Panc1 (cell line): ENCODE measurements around the gene FAM76A. TPM values are rescaled to one million over a fixed set of nuclear protein-coding genes. Genes with fewer than 3 reads are reported as not detected.
"Not testable (repeated sequence)": the region's sequence is repeated elsewhere in the genome, so short reads cannot be mapped to it uniquely, and the experiment has no call there.

Experiments used
- ATAC-seq: fragments of 200-7000 bp; cut with Tn5 transposase; 2 replicates; pipeline ENCODE4 v1.9.1; 2020; ENCODE audit warnings: mild to moderate bottlenecking, moderate library complexity
- BruUV-seq: library from RNA; stranded (reverse); fragments of 400-500 nt; replicated peaks from 2 replicates; lab custom pipeline; 2021; lab: Mats Ljungman, UMichigan
- CTCF ChIA-PET: fragments of 300-600 bp; sonication (Branson Sonifier 250); formaldehyde crosslinking; loops from one replicate; lab custom pipeline; 2022; ENCODE audit warnings: antibody characterized with exemption; lab: Charles Lee
- POLR2A ChIA-PET: fragments of 300-600 bp; sonication (Branson Sonifier 250); formaldehyde crosslinking; loops from one replicate; lab custom pipeline; 2022; ENCODE audit warnings: antibody characterized with exemption; lab: Charles Lee
- DNase-seq: peaks from one replicate; pipeline ENCODE4 v3.0.0-alpha.2; 2010; ENCODE audit warnings: low read depth, low spot score
- H3K27ac ChIP-seq: 2 replicates; pipeline ENCODE4 v1.5.1; 2011; ENCODE audit warnings: mild to moderate bottlenecking, low read length, inconsistent platforms
- H3K27me3 ChIP-seq: fragments of 200-500 bp; sonication (Bioruptor generic); 2 replicates; pipeline ENCODE4 v1.6.0; 2014; ENCODE audit warnings: low read length, inconsistent platforms; ENCODE audit not compliant: control insufficient read depth, insufficient read depth
- H3K36me3 ChIP-seq: fragments of 200-500 bp; sonication (Bioruptor generic); 2 replicates; pipeline ENCODE4 v1.5.1; 2014; ENCODE audit warnings: inconsistent platforms, mild to moderate bottlenecking, low read length, moderate library complexity; ENCODE audit not compliant: control insufficient read depth, insufficient read depth
- H3K4me1 ChIP-seq: 2 replicates; pipeline ENCODE4 v1.5.1; 2011; ENCODE audit warnings: inconsistent platforms, mild to moderate bottlenecking, low read length, moderate library complexity; ENCODE audit not compliant: control insufficient read depth, insufficient read depth
- H3K4me3 ChIP-seq, 2 experiments: 2 replicates each; pipeline ENCODE4 v1.5.1; 2011 to 2012; ENCODE audit warnings: low read depth in 2 of 2, low read length in 2 of 2, mild to moderate bottlenecking in 2 of 2, inconsistent platforms in 1 of 2, moderate library complexity in 1 of 2
- H3K9me3 ChIP-seq: fragments of 200-500 bp; sonication (Bioruptor generic); 2 replicates; pipeline ENCODE4 v1.5.1; 2014; ENCODE audit warnings: low read depth, mild to moderate bottlenecking, inconsistent platforms, low read length, moderate library complexity; ENCODE audit not compliant: control insufficient read depth, insufficient read depth
- POLR2AphosphoS5 ChIP-seq: IDR thresholded peaks from 2 replicates; pipeline ENCODE4 v1.6.1; 2012; ENCODE audit warnings: mild to moderate bottlenecking, low read depth, low read length, moderate library complexity
- SIN3A ChIP-seq: IDR thresholded peaks from 2 replicates; pipeline ENCODE4 v1.6.1; 2012; ENCODE audit warnings: low read depth, mild to moderate bottlenecking, low read length, moderate library complexity, borderline replicate concordance; ENCODE audit not compliant: insufficient read depth
- TCF7L2 ChIP-seq: IDR thresholded peaks from 2 replicates; pipeline ENCODE4 v1.6.1; 2011; ENCODE audit warnings: mild to moderate bottlenecking, low read depth, low read length, inconsistent platforms
- in situ Hi-C: cut with HindIII; loops from 2 replicates; pipeline ENCODE4 v1.10.0; 2016; ENCODE audit warnings: low sequenced_read_pairs, low pct_unique_long_range_greater_than_20kb
- intact Hi-C: fragments of 100-400 bp; cut with micrococcal nuclease; formaldehyde crosslinking; loops from one replicate; pipeline ENCODE4 v1.10.0; 2022; ENCODE audit not compliant: unreplicated experiment
- total RNA-seq: library from RNA; stranded (reverse); gene quantifications from one replicate; pipeline ENCODE4 v1.2.1, GENCODE V29; 2021; ENCODE audit not compliant: unreplicated experiment
- TF ChIP-seq, protein P1 (sequence below), 2 experiments: IDR thresholded peaks; 2 replicates each; pipeline ENCODE4 v1.6.1; 2011 to 2012; ENCODE audit warnings: low read depth in 2 of 2, control low read depth in 1 of 2, low read length in 1 of 2, mild to moderate bottlenecking in 1 of 2, moderate library complexity in 1 of 2; ENCODE audit not compliant: insufficient read depth in 1 of 2
- TF ChIP-seq, protein P2 (sequence below): fragments of 450-650 bp; IDR thresholded peaks from 2 replicates; pipeline ENCODE4 v1.5.1; 2017; ENCODE audit warnings: mild to moderate bottlenecking

FAM76A gene
- total RNA-seq, 1 experiment from 2014 or later, result 15.4 TPM

DNA sequence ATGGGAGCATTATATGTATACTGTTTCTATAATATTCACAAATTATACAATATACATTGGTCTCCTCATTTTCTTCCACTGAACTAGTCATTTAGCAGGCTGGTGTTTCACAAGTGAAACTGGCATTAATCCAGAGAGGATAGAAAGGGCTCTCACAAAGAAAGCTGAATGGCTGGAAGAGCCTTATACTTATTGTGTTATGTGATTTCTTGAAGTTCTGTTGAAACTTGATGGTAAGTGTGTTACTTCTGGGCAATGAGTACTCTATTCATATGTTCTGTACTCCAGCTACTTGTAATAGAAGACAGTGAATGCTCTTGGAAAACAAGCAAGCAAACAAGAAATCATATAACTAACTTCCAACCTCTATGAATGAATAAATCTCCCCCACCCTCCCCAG, 62.1 kb downstream of the FAM76A start:
- CTCF ChIA-PET, result no interaction called here
- DNase-seq (no peak), ATAC-seq (no peak)
- POLR2A ChIA-PET, result no interaction called here
- H3K27me3 ChIP-seq, result no peaks in the 10 kb centered on the region
- no TSS peak for BruUV-seq
- H3K4me3 ChIP-seq, result no peak overlapping the region
- no peaks in the 10 kb centered on the region for H3K9me3 ChIP-seq
- intact Hi-C loops, result no loop called here
- no peaks in the 10 kb centered on the region for H3K4me1 ChIP-seq
- H3K36me3 ChIP-seq, result no peaks in the 10 kb centered on the region
- TF ChIP-seq, protein P1, sequence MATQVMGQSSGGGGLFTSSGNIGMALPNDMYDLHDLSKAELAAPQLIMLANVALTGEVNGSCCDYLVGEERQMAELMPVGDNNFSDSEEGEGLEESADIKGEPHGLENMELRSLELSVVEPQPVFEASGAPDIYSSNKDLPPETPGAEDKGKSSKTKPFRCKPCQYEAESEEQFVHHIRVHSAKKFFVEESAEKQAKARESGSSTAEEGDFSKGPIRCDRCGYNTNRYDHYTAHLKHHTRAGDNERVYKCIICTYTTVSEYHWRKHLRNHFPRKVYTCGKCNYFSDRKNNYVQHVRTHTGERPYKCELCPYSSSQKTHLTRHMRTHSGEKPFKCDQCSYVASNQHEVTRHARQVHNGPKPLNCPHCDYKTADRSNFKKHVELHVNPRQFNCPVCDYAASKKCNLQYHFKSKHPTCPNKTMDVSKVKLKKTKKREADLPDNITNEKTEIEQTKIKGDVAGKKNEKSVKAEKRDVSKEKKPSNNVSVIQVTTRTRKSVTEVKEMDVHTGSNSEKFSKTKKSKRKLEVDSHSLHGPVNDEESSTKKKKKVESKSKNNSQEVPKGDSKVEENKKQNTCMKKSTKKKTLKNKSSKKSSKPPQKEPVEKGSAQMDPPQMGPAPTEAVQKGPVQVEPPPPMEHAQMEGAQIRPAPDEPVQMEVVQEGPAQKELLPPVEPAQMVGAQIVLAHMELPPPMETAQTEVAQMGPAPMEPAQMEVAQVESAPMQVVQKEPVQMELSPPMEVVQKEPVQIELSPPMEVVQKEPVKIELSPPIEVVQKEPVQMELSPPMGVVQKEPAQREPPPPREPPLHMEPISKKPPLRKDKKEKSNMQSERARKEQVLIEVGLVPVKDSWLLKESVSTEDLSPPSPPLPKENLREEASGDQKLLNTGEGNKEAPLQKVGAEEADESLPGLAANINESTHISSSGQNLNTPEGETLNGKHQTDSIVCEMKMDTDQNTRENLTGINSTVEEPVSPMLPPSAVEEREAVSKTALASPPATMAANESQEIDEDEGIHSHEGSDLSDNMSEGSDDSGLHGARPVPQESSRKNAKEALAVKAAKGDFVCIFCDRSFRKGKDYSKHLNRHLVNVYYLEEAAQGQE (IDR thresholded peaks at IDR 0.05; ENCODE audit: insufficient read depth in 1 of 2, low read depth in 2 of 2, low read length in 1 of 2), result no peak
- TF ChIP-seq SIN3A (no peak), POLR2AphosphoS5 (no peak), TCF7L2 (no peak)
- TF ChIP-seq, protein P2, sequence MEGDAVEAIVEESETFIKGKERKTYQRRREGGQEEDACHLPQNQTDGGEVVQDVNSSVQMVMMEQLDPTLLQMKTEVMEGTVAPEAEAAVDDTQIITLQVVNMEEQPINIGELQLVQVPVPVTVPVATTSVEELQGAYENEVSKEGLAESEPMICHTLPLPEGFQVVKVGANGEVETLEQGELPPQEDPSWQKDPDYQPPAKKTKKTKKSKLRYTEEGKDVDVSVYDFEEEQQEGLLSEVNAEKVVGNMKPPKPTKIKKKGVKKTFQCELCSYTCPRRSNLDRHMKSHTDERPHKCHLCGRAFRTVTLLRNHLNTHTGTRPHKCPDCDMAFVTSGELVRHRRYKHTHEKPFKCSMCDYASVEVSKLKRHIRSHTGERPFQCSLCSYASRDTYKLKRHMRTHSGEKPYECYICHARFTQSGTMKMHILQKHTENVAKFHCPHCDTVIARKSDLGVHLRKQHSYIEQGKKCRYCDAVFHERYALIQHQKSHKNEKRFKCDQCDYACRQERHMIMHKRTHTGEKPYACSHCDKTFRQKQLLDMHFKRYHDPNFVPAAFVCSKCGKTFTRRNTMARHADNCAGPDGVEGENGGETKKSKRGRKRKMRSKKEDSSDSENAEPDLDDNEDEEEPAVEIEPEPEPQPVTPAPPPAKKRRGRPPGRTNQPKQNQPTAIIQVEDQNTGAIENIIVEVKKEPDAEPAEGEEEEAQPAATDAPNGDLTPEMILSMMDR, result no peak
- H3K27ac ChIP-seq, result no peak overlapping the region
- in situ Hi-C loops, result no loop called here

DNA sequence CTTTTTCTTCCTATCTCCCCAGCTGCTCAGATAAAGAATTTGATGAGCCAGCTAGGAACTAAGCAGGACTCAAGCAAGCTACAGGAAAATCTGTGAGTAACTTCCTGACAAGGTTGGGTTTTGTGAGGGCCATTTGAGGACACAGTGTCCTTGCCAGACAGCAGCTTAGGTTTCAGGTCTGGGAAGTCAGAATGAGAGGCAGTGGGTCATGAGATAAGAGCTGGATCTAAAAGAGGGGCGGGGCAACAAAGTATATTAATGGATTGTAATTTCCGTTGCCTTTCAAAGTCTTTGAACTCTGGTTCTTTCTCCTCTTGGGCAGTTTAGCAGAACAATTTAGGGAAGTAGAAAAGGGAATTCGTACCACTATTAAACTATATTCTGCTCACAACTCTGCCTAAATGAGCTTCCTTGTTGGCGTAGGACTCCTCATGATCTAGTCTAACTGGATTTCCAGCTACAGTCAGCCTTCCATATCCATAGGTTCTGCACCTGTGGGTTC, 63.8 kb downstream of the FAM76A start:
- ATAC-seq (no peak), DNase-seq (no peak)
- H3K9me3 ChIP-seq, result no peaks in the 10 kb centered on the region
- H3K4me1 ChIP-seq, result no peaks in the 10 kb centered on the region
- no peak overlapping the region for H3K4me3 ChIP-seq
- ChIA-PET CTCF (no interaction called here), POLR2A (no interaction called here)
- no peaks in the 10 kb centered on the region for H3K36me3 ChIP-seq
- in situ Hi-C loops (no loop called here), intact Hi-C loops (no loop called here)
- H3K27ac ChIP-seq, result no peak overlapping the region
- TF ChIP-seq, protein P1 (IDR thresholded peaks at IDR 0.05; ENCODE audit: insufficient read depth in 1 of 2, low read depth in 2 of 2, low read length in 1 of 2), result no peak
- TF ChIP-seq, protein P2, result no peak
- no peak for TF ChIP-seq SIN3A
- BruUV-seq, result no TSS peak
- H3K27me3 ChIP-seq, result no peaks in the 10 kb centered on the region

DNA sequence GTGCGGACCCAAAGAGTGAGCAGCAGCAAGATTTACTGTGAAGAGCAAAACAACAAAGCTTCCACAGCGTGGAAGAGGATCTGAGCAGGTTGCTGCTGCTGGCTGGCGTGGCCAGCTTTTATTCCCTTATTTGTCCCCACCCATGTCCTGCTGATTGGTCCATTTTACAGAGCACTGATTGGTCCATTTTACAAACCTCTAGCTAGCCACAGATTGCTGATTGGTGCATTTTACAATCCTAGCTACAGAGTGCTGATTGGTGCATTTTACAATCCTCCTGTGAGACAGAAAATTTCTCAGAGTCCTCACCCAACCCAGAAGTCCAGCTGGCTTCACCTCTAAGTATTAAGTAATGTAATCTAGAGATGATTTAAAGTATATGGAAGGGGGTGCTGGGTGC, 64.5 kb downstream of the FAM76A start:
- H3K4me3 ChIP-seq, POLR2A ChIA-PET, H3K9me3 ChIP-seq, H3K4me1 ChIP-seq, H3K27me3 ChIP-seq, DNase-seq, BruUV-seq, in situ Hi-C loops, CTCF ChIA-PET, H3K27ac ChIP-seq, ATAC-seq, H3K36me3 ChIP-seq, intact Hi-C loops: not testable (repeated sequence)
